Upper lobe of right lung (tissue), 1 donor: ENCODE data around the gene DMAP1. TPM values are rescaled to one million over a fixed set of nuclear protein-coding genes. Genes with fewer than 3 reads are reported as not detected.

ENCODE experiments used
- ATAC-seq: fragments of 200-7000 bp; cut with Tn5 transposase; one replicate; pipeline ENCODE4 v1.9.1; 2020; ENCODE audit warnings: mild to moderate bottlenecking, moderate library complexity
- DNase-seq: peaks from one replicate; pipeline ENCODE4 v3.0.0-alpha.2; 2020
- H3K27ac ChIP-seq: fragments of 200-600 bp; one replicate; pipeline ENCODE4 v1.8.0; 2022
- H3K27me3 ChIP-seq: fragments of 200-600 bp; one replicate; pipeline ENCODE4 v1.8.0; 2022; ENCODE audit warnings: mild to moderate bottlenecking
- H3K36me3 ChIP-seq: fragments of 200-600 bp; one replicate; pipeline ENCODE4 v1.8.0; 2022
- H3K4me1 ChIP-seq: fragments of 200-600 bp; one replicate; pipeline ENCODE4 v1.8.0; 2022
- H3K4me3 ChIP-seq: fragments of 200-600 bp; one replicate; pipeline ENCODE4 v1.8.0; 2022; ENCODE audit warnings: mild to moderate bottlenecking
- H3K9me3 ChIP-seq: fragments of 200-600 bp; one replicate; pipeline ENCODE4 v1.8.0; 2022
- intact Hi-C: fragments of 100-400 bp; cut with DNase I; formaldehyde crosslinking; loops from one replicate; pipeline ENCODE4 v1.11.0; 2022
- total RNA-seq: library from RNA; stranded (reverse); fragmentation: NEBNext Ultra II Directional; extraction: Animal tissue kit (Norgen Biotek cat#: 25700); gene quantifications from one replicate; pipeline ENCODE4 v1.2.1, GENCODE V29; 2021
- TF ChIP-seq, protein P1 (sequence below): fragments of 200-600 bp; IDR thresholded peaks from one replicate; pipeline ENCODE4 v1.8.0; 2022; ENCODE audit warnings: antibody characterized with exemption
- donor health status: DM: no; HTN: yes; CAD: no; lungs with severe emphysema.

DMAP1 gene
- total RNA-seq, 1 donor from 2014 or later, result 34.0 TPM

- no peaks in the 10 kb centered on the region for H3K9me3 ChIP-seq
- H3K4me1 ChIP-seq, result peaks cover 3% of the 10 kb centered on the region
- peaks cover 8% of the 10 kb centered on the region for H3K36me3 ChIP-seq
- no peak overlapping the region for H3K27ac ChIP-seq
- no peak overlapping the region for H3K4me3 ChIP-seq
- no peaks in the 10 kb centered on the region for H3K27me3 ChIP-seq
- intact Hi-C loops, result no loop called here
- DNase-seq, result no peak
- TF ChIP-seq, protein P1, sequence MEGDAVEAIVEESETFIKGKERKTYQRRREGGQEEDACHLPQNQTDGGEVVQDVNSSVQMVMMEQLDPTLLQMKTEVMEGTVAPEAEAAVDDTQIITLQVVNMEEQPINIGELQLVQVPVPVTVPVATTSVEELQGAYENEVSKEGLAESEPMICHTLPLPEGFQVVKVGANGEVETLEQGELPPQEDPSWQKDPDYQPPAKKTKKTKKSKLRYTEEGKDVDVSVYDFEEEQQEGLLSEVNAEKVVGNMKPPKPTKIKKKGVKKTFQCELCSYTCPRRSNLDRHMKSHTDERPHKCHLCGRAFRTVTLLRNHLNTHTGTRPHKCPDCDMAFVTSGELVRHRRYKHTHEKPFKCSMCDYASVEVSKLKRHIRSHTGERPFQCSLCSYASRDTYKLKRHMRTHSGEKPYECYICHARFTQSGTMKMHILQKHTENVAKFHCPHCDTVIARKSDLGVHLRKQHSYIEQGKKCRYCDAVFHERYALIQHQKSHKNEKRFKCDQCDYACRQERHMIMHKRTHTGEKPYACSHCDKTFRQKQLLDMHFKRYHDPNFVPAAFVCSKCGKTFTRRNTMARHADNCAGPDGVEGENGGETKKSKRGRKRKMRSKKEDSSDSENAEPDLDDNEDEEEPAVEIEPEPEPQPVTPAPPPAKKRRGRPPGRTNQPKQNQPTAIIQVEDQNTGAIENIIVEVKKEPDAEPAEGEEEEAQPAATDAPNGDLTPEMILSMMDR, result no peak
- ATAC-seq, result no peak
Measured at GRCh38 chr1:44238660-44239059, 25.4 kb downstream of the DMAP1 start.

- intact Hi-C loops, result no loop called here
- Histone ChIP-seq H3K4me3 (no peak overlapping the region), H3K27me3 (no peaks in the 10 kb centered on the region), H3K4me1 (peaks cover 3% of the 10 kb centered on the region), H3K36me3 (peaks cover 8% of the 10 kb centered on the region), H3K27ac (peak overlapping the region; percentile 74), H3K9me3 (no peaks in the 10 kb centered on the region)
- TF ChIP-seq, protein P1, result peak; percentile 22
- DNase-seq (peak; percentile 56), ATAC-seq (no peak)
Measured at GRCh38 chr1:44239331-44239960, 26.2 kb downstream of the DMAP1 start.

DNA sequence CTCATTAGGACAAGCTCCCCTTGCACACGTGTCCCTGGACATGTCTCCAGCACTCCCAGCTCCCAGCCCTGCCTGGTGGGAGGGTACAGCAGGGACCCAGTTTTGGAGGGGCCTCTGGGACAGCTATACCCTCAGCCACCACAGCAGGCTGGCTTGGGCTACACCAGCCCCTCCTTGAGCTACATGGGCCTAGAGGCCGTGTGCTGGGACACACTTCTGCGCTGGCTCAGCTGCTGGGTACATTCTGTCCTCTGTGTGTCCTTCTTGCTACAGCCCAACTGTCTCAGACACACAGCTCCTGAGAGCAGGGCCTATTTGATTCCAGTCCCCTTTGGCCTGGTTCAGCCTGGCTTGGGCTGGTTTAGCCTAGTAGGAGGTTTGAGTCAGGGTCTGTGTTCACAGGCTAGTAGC is 26.7 kb downstream of the DMAP1 start:
- H3K4me1 ChIP-seq, result peaks cover 3% of the 10 kb centered on the region
- no peak overlapping the region for H3K4me3 ChIP-seq
- intact Hi-C loops, result no loop called here
- no peaks in the 10 kb centered on the region for H3K27me3 ChIP-seq
- peak; percentile 54 for ATAC-seq
- TF ChIP-seq, protein P1, result no peak
- peaks cover 8% of the 10 kb centered on the region for H3K36me3 ChIP-seq
- no peak for DNase-seq
- H3K27ac ChIP-seq, result peak overlapping the region; percentile 74
- H3K9me3 ChIP-seq, result no peaks in the 10 kb centered on the region

DNA sequence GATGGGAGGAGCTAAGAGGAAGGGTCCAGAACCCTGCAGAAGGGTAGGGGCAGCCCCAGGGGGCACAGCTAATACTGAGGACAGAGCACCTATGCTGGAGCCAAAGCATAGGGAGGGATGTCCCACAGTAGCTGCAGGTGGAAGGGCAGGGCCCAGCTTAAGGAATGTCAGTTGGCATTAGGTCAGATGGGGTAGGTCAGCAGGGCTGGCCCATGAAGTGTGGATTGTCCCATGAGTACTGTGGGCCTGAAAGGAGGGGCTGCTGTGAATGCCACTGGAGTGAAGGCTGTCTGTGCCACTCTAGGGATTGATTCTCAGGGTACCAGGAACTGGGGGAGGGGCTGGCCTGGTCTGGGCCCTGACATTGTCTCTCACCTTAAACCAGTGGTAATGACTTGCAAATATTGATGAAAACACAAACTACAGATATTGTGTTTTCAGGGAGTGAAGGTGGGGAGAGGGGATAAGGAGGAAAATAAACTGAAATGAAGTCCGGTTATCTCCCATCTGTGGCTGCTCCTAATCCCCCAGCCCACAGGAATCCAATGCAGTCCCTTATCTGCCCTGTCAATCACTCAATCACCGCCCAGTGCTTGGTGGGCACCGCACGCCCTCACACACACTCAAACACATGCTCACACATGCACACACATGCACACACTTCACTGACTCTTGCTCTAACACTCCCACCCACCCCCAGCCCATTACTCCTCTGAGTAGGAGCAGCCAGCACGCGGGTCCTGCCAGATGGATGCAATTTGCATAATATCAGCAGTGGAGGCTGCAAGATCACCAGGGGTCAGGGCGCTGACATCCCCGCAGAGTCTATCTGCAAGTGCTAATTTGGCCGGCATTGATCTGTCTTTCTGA is 27.8 kb downstream of the DMAP1 start:
- Histone ChIP-seq H3K4me1 (peaks cover 3% of the 10 kb centered on the region), H3K27ac (peak overlapping the region; percentile 74), H3K36me3 (peaks cover 8% of the 10 kb centered on the region), H3K9me3 (no peaks in the 10 kb centered on the region), H3K4me3 (no peak overlapping the region), H3K27me3 (no peaks in the 10 kb centered on the region)
- no peak for DNase-seq
- peak; percentile 64 for ATAC-seq
- TF ChIP-seq, protein P1, result no peak
- intact Hi-C loops, result no loop called here

DNA sequence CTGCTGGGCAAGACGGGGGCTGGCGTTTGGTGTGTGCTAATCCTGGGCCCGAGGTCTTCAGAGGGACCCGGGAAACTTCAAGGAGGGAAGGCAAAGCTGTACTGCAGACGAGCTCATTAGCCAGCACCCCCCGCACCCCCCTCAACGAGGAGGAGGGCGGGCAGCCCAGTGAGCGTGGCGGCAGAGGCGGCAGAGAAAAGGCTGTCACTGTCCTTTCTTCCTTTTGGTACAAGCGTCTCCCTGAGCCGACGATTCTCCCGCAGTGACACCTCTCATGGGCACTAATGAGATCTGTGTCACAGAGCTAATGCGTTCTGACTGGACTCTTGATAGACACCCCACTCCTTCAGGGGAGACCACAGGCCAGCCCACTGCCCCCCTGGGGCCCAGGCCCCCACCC is 29.5 kb downstream of the DMAP1 start:
- intact Hi-C loops, result no loop called here
- Histone ChIP-seq H3K4me3 (no peak overlapping the region), H3K4me1 (peaks cover 3% of the 10 kb centered on the region), H3K27me3 (no peaks in the 10 kb centered on the region), H3K27ac (no peak overlapping the region), H3K36me3 (peaks cover 8% of the 10 kb centered on the region), H3K9me3 (no peaks in the 10 kb centered on the region)
- TF ChIP-seq, protein P1, result no peak
- ATAC-seq (no peak), DNase-seq (no peak)
